A673 (cell line): ENCODE measurements around the gene SLC35D2. TPM values are rescaled to one million over a fixed set of nuclear protein-coding genes. Genes with fewer than 3 reads are reported as not detected.
"Not testable (repeated sequence)": the region's sequence is repeated elsewhere in the genome, so short reads cannot be mapped to it uniquely, and the experiment has no call there.

ENCODE experiments used
- BruUV-seq: library from RNA; stranded (reverse); fragments of 400-500 nt; replicated peaks from 2 replicates; lab custom pipeline; 2021; lab: Mats Ljungman, UMichigan
- CTCF ChIA-PET: fragments of 300-600 bp; sonication (Branson Sonifier 250); formaldehyde crosslinking; loops from one replicate; lab custom pipeline; 2022; ENCODE audit warnings: antibody characterized with exemption; lab: Charles Lee
- POLR2A ChIA-PET: fragments of 300-600 bp; sonication (Branson Sonifier 250); formaldehyde crosslinking; loops from one replicate; lab custom pipeline; 2022; ENCODE audit warnings: antibody characterized with exemption; ENCODE audit not compliant: low non-redundant PET; lab: Charles Lee
- DNase-seq: peaks from one replicate; pipeline ENCODE4 v3.0.0-alpha.2; 2015; ENCODE audit warnings: low spot score
- H3K27ac ChIP-seq: fragments of 200-600 bp; sonication (generic); 2 replicates; pipeline ENCODE4 v1.5.1; 2016; ENCODE audit warnings: mixed run types, low read depth, mild to moderate bottlenecking, mixed read lengths, antibody characterized with exemption, low read length; ENCODE audit not compliant: poor library complexity, severe bottlenecking
- H3K27me3 ChIP-seq: fragments of 200-600 bp; sonication (generic); replicated peaks from 2 replicates; pipeline ENCODE4 v1.6.1; 2017; ENCODE audit warnings: mixed run types, low read depth, mild to moderate bottlenecking, mixed read lengths, antibody characterized with exemption, low read length; ENCODE audit not compliant: insufficient read depth, poor library complexity
- H3K36me3 ChIP-seq: fragments of 200-600 bp; sonication (generic); 2 replicates; pipeline ENCODE4 v1.6.1; 2016; ENCODE audit warnings: mixed run types, mild to moderate bottlenecking, mixed read lengths, antibody characterized with exemption, low read length; ENCODE audit not compliant: insufficient read depth, poor library complexity, severe bottlenecking
- H3K4me1 ChIP-seq: fragments of 200-600 bp; sonication (generic); 2 replicates; pipeline ENCODE4 v1.6.1; 2017; ENCODE audit warnings: mixed run types, mild to moderate bottlenecking, mixed read lengths, antibody characterized with exemption, low read length; ENCODE audit not compliant: insufficient read depth, poor library complexity, severe bottlenecking
- H3K4me3 ChIP-seq: fragments of 200-600 bp; sonication (generic); 2 replicates; pipeline ENCODE4 v1.5.1; 2016; ENCODE audit warnings: low read depth, mixed run types, mild to moderate bottlenecking, mixed read lengths, low read length; ENCODE audit not compliant: poor library complexity, severe bottlenecking
- H3K9me3 ChIP-seq: fragments of 200-600 bp; sonication (generic); 2 replicates; pipeline ENCODE4 v1.6.1; 2016; ENCODE audit warnings: mixed run types, low read depth, mild to moderate bottlenecking, mixed read lengths, antibody characterized with exemption, low read length; ENCODE audit not compliant: poor library complexity, severe bottlenecking
- CTCF ChIP-seq: fragments of 300-800, 200-600 bp; sonication (generic); conservative IDR thresholded peaks from 2 replicates; pipeline ENCODE4 v1.5.1; 2017; ENCODE audit warnings: low read depth, mild to moderate bottlenecking, antibody characterized with exemption, low read length, moderate library complexity, mixed read lengths
- EZH2 ChIP-seq: fragments of 200-600 bp; sonication (generic); IDR thresholded peaks from 2 replicates; pipeline ENCODE4 v1.6.1; 2017; ENCODE audit warnings: borderline replicate concordance, low read depth, mild to moderate bottlenecking, mixed read lengths, antibody characterized with exemption, low read length; ENCODE audit not compliant: poor library complexity, severe bottlenecking
- intact Hi-C: fragments of 100-400 bp; cut with micrococcal nuclease; formaldehyde crosslinking; loops from one replicate; pipeline ENCODE4 v1.10.0; 2022; ENCODE audit not compliant: unreplicated experiment
- total RNA-seq: library from RNA; stranded (reverse); gene quantifications from 2 replicates; pipeline ENCODE4 v1.2.3, GENCODE V29; 2021

SLC35D2 gene
- total RNA-seq, 1 experiment from 2014 or later: 1.1 TPM

DNA sequence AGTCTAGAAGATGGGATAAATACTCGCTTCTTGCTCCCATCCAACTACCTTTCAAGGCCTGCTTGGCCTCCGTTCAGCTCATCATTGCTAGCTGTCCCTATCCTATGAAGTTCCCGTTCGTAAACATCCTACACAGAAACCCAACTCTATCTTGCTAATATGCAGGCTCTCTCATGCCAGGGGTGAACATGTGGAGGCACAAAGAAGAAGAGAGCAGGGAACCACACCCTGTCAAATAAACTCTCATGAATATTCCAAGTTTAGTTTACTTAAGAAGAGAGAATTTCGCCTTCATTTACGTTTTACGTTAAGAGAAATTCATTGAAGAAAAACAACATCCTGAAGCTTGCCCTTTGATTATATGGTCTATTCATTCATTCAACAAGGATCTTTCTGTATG lies 73.7 kb downstream of the SLC35D2 start:
- Histone ChIP-seq H3K4me3 (no peak overlapping the region), H3K9me3 (peaks cover 8% of the 10 kb centered on the region), H3K36me3 (no peaks in the 10 kb centered on the region), H3K27me3 (no peaks in the 10 kb centered on the region), H3K27ac (no peak overlapping the region), H3K4me1 (no peaks in the 10 kb centered on the region)
- intact Hi-C loops: no loop called here
- ChIA-PET CTCF (no interaction called here), POLR2A (no interaction called here)
- no TSS peak for BruUV-seq
- no peak for DNase-seq
- TF ChIP-seq CTCF: no peak

GRCh38 chr9:96306958-96307357 lies 76.6 kb downstream of the SLC35D2 start:
- H3K4me3 ChIP-seq, POLR2A ChIA-PET, H3K27me3 ChIP-seq, H3K9me3 ChIP-seq, intact Hi-C loops, BruUV-seq, DNase-seq, H3K4me1 ChIP-seq, H3K27ac ChIP-seq, CTCF ChIA-PET, H3K36me3 ChIP-seq: not testable (repeated sequence)

GRCh38 chr9:96305171-96305570 lies 78.3 kb downstream of the SLC35D2 start:
- POLR2A ChIA-PET: no interaction called here
- H3K27me3 ChIP-seq: no peaks in the 10 kb centered on the region
- no peak overlapping the region for H3K27ac ChIP-seq
- no peak overlapping the region for H3K4me3 ChIP-seq
- no peak for DNase-seq
- intact Hi-C loops: no loop called here
- no peak for TF ChIP-seq EZH2
- no peak for TF ChIP-seq CTCF
- no peaks in the 10 kb centered on the region for H3K4me1 ChIP-seq
- BruUV-seq: no TSS peak
- H3K36me3 ChIP-seq: no peaks in the 10 kb centered on the region
- no peaks in the 10 kb centered on the region for H3K9me3 ChIP-seq
- CTCF ChIA-PET: no interaction called here

- DNase-seq: no peak
- Histone ChIP-seq H3K4me1 (no peaks in the 10 kb centered on the region), H3K27ac (no peak overlapping the region), H3K36me3 (no peaks in the 10 kb centered on the region), H3K27me3 (no peaks in the 10 kb centered on the region), H3K9me3 (no peaks in the 10 kb centered on the region), H3K4me3 (no peak overlapping the region)
- intact Hi-C loops: no loop called here
- ChIA-PET POLR2A (no interaction called here), CTCF (no interaction called here)
- TF ChIP-seq CTCF (no peak), EZH2 (no peak)
- BruUV-seq: no TSS peak
Measured at GRCh38 chr9:96304230-96304629, 79.3 kb downstream of the SLC35D2 start.
